ENCODE results near the gene RHEBL1.

The RHEBL1 gene

DNA sequence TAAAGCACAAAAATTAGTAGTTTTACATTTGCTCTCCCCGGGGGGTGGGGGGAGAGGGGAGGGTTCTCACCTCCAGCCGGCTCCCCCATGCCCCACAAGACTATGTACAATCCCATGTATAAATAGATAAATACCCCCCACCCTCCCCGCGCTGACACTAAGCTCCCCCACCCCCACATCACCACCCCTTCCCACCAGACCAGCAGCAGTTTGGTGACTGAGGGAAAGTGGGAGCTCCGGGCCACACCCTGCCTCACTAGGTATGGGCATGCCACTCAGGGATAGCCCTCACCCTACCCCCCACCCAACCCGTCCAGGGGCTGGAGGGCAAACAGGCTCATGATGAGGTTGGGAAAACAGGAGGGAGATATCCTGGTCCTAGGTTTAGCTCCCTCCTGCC lies 49.3 kb downstream of the RHEBL1 start:
- DNase-seq (ENCODE audit: low read depth, low spot score) = no peak

DNA sequence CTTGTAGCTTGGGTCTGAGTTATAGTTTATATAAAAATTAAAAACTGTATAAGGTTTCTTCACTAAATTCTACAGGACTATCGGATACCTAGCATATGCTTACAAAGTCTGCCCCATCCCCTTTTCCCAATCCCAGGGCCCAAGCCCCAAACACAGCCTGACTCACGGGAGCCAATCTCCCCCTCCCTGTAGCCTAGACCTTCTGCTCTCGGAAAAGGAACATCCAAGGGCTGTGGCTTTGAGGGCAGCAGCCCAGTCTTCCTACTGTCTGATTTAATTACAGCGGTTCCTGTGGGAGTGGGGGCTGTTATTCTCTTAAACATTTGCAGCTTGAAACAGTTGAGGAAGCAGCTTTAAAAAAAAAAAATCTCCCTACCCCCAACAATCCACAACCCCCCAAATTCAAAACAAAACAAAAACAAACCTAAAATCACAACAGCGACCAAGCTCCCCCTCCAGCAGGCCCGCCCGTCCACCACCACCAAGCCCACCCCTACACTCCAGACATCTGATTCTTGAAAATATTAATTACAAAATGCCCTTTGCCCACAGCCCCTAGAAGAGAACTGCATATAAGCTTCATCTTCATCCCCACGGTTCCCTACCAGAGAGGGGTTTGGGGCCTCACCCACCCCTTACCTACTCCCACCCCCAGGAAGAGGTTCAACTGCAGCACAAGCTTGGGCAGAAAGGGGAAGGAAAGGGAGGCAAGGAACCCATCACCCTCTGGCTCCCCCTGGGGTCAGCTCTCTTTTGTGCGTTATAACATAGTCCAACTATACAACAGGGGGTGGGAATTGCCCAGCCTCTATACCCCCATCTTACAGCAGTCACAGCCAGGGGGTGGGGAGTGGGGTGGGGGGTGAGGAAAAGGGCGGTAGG lies 50.1 kb downstream of the RHEBL1 start:
- DNase-seq (ENCODE audit: low read depth, low spot score) = no peak

DNA sequence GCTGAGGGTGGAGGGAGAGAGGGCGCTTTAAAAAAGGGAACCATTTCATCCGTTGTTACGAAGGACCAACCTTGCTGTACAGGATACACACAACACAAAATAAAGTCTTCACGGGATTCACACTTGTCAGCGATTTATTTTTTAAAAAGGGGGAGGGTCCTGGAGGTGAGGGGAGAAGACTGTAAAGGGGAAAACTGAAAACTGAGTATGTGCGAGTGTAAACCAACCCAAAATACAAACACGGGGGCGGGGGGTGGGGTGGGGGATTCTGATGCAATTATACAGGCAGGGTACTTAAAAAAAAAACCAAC lies 50.7 kb downstream of the RHEBL1 start:
- DNase-seq (ENCODE audit: low read depth, low spot score) = no peak

DNA sequence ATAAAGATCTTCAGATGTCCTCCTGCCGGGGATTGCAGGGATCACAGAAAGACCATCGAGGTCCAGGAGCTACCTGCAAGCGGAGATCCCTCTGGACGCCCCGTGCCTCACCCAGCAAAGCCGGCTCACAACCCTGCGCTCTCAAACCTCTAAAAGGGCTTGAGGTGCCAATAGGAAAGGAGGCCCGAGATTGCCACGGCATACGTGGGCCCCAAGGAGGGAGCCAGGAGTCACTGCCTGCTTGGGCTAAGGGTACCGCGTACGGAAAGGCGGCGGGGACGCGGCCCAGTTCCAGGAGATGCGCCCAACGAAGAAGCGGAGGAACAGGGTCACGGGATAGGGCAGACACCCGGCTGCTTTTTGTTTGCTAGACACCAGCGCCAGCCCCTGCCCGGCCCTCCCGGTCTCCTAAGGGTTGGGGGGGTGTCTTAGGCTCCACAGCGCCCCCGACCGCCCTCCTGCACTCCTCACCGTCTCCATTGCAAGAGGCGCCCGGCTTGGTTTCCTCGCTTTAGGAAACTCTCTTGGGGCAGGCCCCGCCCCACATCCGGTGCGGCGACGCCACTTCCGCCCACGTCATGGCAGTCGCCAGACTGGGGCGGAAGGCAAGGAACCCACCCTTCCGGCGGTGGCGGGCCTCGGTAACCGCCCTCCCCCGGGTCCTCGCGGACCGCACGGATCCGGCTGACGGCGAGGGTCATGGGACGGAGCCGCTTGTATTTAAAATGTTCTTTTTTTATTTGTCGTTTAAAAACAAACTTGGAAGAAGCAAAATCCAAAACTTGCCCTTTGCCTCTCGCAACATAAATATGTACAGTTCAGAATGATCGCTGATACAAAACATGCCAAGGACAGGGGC lies 51.3 kb downstream of the RHEBL1 start, which contains the start of gene PRKAG1:
TSS of gene PRKAG1 (minus strand) at position 516 of the 859 bp plus-strand sequence. CDS start at position 480, 36 bp downstream.
- DNase-seq (ENCODE audit: low read depth, low spot score) = peak; percentile 90

DNA sequence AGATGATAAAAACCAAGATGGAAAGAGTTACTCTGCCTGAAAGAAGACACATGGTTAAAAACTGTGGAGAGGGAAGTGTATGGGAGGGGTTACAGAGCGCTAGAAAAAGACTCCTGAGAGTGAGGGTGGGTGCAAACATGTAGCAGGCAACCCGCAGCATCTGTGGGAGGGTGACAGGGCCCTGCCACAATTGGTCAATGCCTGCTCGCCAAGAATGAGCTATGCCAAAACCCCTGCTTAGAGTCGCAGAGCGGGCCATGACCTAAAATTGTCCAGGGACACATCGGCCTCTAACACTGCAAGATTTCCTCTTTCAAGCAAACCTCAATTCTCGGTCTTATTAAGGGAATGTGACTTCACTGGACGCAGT lies 51.9 kb downstream of the RHEBL1 start:
- DNase-seq (ENCODE audit: low read depth, low spot score) = no peak

DNA sequence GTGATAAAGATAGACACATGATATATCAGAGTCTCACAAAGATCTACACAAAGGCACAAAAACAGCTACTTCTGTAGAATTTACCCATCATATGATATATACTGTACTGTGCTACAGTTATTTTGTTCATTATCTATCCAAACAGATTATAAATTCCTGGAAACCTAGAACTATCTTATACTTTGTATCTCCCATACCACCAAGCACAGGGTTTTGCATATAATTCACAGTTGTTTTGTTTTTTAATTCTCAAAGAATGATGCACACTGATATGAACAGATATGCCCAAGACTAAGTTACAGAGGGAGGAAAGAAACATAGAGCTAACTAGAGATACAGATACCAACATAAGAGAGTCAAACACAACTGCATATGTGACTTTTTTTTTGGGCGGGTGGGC lies 54.6 kb downstream of the RHEBL1 start:
- DNase-seq (ENCODE audit: low read depth, low spot score) = no peak

All from iPS DF 19.7 (cell line).